GM12878 (cell line): ENCODE measurements around the gene SLC35G6. TPM values are rescaled to one million over a fixed set of nuclear protein-coding genes. Genes with fewer than 3 reads are reported as not detected.

Experiments used
- ATAC-seq: fragments of 200-7000 bp; cut with Tn5 transposase; 3 replicates; pipeline ENCODE4 v1.9.1; 2020; ENCODE audit warnings: mild to moderate bottlenecking, moderate library complexity
- BruUV-seq: library from RNA; stranded (reverse); fragments of 400-500 nt; replicated peaks from 2 replicates; lab custom pipeline; 2021; lab: Mats Ljungman, UMichigan
- CTCF ChIA-PET: fragments of 300-600 bp; sonication (Branson Sonifier 250); formaldehyde crosslinking; extraction: SDS; loops from one replicate; lab custom pipeline; 2021; ENCODE audit warnings: inconsistent platforms; lab: Yijun Ruan, JAX
- POLR2A ChIA-PET: fragments of 350-600 bp; formaldehyde crosslinking; extraction: SDS; loops from one replicate; lab custom pipeline; 2021; ENCODE audit warnings: inconsistent platforms; lab: Charles Lee
- RAD21 ChIA-PET: fragments of 300-600 bp; sonication (Branson Sonifier 250); formaldehyde crosslinking; loops from one replicate; lab custom pipeline; 2023; ENCODE audit warnings: antibody characterized with exemption; ENCODE audit not compliant: unreplicated experiment; lab: Charles Lee
- SMC1A ChIA-PET: fragments of 300-600 bp; sonication (Branson Sonifier 250); formaldehyde crosslinking; loops from one replicate; lab custom pipeline; 2023; ENCODE audit not compliant: unreplicated experiment, uncharacterized antibody; lab: Charles Lee
- DNase-seq: peaks from one replicate; pipeline ENCODE4 v3.0.0-alpha.2; 2011; ENCODE audit warnings: low read depth, low spot score
- FAIRE-seq: peaks from 3 replicates; lab custom pipeline; 2011; peaks lifted over from hg19 to GRCh38; lab: Jason Lieb, UNC
- H2AFZ ChIP-seq: 2 replicates; pipeline ENCODE4 v1.6.0; 2011; ENCODE audit warnings: low read depth, low read length, control low read depth; ENCODE audit not compliant: control insufficient read depth
- H3K27ac ChIP-seq: 2 replicates; pipeline ENCODE4 v1.5.1; 2011; ENCODE audit warnings: control low read depth; ENCODE audit not compliant: control insufficient read depth, insufficient read depth
- H3K27me3 ChIP-seq, 2 experiments: replicated peaks in 1 of 2; 2 replicates each; pipeline versions ENCODE4 v1.6.0 to v1.6.1; 2011; ENCODE audit warnings: low read length in 1 of 2; ENCODE audit not compliant: control insufficient read depth in 2 of 2, insufficient read depth in 2 of 2
- H3K36me3 ChIP-seq, 2 experiments: 2 replicates each; pipeline ENCODE4 v1.5.1; 2011; ENCODE audit warnings: low read length in 1 of 2; ENCODE audit not compliant: control insufficient read depth in 2 of 2, insufficient read depth in 2 of 2
- H3K4me1 ChIP-seq: 2 replicates; pipeline ENCODE4 v1.6.1; 2011; ENCODE audit warnings: mild to moderate bottlenecking, low read length, moderate library complexity, mixed read lengths; ENCODE audit not compliant: control insufficient read depth, insufficient read depth
- H3K4me2 ChIP-seq: 2 replicates; pipeline ENCODE4 v1.6.0; 2011; ENCODE audit warnings: control low read depth; ENCODE audit not compliant: control insufficient read depth, insufficient read depth
- H3K4me3 ChIP-seq: fragments of 200-600 bp; sonication (generic); 2 replicates; pipeline ENCODE4 v1.5.1; 2016
- H3K79me2 ChIP-seq: 2 replicates; pipeline ENCODE4 v1.6.0; 2011; ENCODE audit warnings: low read length; ENCODE audit not compliant: control insufficient read depth, insufficient read depth
- H3K9ac ChIP-seq: 2 replicates; pipeline ENCODE4 v1.8.0; 2011; ENCODE audit warnings: low read length, control low read depth, mixed read lengths; ENCODE audit not compliant: control insufficient read depth, insufficient read depth
- H3K9me3 ChIP-seq: replicated peaks from 3 replicates; pipeline ENCODE4 v1.5.1; 2011; ENCODE audit warnings: mild to moderate bottlenecking, low read length; ENCODE audit not compliant: control insufficient read depth, insufficient read depth
- H4K20me1 ChIP-seq: 2 replicates; pipeline ENCODE4 v1.6.0; 2011; ENCODE audit not compliant: control insufficient read depth, insufficient read depth
- BACH1 ChIP-seq: fragments of 450-650 bp; IDR thresholded peaks from 2 replicates; pipeline ENCODE4 v1.6.1; 2017; ENCODE audit warnings: mild to moderate bottlenecking, borderline replicate concordance
- CEBPZ ChIP-seq: fragments of 150-350 bp; IDR thresholded peaks from 2 replicates; pipeline ENCODE4 v1.6.1; 2016; ENCODE audit warnings: low read depth, low read length
- CTCF ChIP-seq, 3 experiments: IDR thresholded peaks in 2 of 3; conservative IDR thresholded peaks in 1 of 3; 2 replicates each; pipeline ENCODE4 v1.5.1; 2011; ENCODE audit warnings: low read depth in 3 of 3, low read length in 3 of 3, mild to moderate bottlenecking in 3 of 3, control low read depth in 2 of 3, moderate library complexity in 2 of 3, inconsistent platforms in 1 of 3, mixed read lengths in 1 of 3; ENCODE audit not compliant: control insufficient read depth in 2 of 3, insufficient read depth in 1 of 3; ENCODE audit errors: extremely low read depth in 1 of 3
- EGR1 ChIP-seq, 2 experiments: IDR thresholded peaks; 1 replicate in 1 of 2; 2 replicates in 1 of 2; pipeline ENCODE4 v1.6.1; 2011 to 2012; ENCODE audit warnings: low read depth in 2 of 2, low read length in 2 of 2, borderline replicate concordance in 1 of 2, mild to moderate bottlenecking in 1 of 2, moderate library complexity in 1 of 2
- RAD51 ChIP-seq: fragments of 450-650 bp; IDR thresholded peaks from 2 replicates; pipeline ENCODE4 v1.6.1; 2016; ENCODE audit warnings: moderate library complexity, mild to moderate bottlenecking, inconsistent platforms
- ZBTB33 ChIP-seq: fragments of 450-650 bp; IDR thresholded peaks from 2 replicates; pipeline ENCODE4 v1.6.1; 2017; ENCODE audit warnings: mild to moderate bottlenecking
- WGBS: methylation state at CpG from one replicate; pipeline ENCODE4 v1.1.6; 2016; ENCODE audit warnings: low lambda C conversion rate; ENCODE audit not compliant: insufficient replicate concordance, insufficient coverage; ENCODE audit errors: missing lambda C conversion rate; 5-methylcytosine and 5-hydroxymethylcytosine counted together
- in situ Hi-C: fragments of 300-500 bp; cut with MboI; formaldehyde crosslinking; loops from 9 replicates; pipeline ENCODE4 v1.14.3; 2018; ENCODE audit warnings: mixed read lengths
- intact Hi-C: fragments of 100-400 bp; cut with micrococcal nuclease; formaldehyde crosslinking; loops from one replicate; pipeline ENCODE4 v1.14.2; 2022; ENCODE audit not compliant: unreplicated experiment
- polyA plus RNA-seq, 11 experiments: library from polyadenylated mRNA; depleted of rRNA in 4 of 11; unstranded in 6 of 11; stranded (reverse) in 5 of 11; fragments of >200 nt; fragmentation: Nextera tagmentation in 4 of 11; fragmentation: Illumina TruSeq in 1 of 11; extraction: Ambion mirVana in 4 of 11; extraction: Trizol in 1 of 11; gene quantifications; 1 replicate in 1 of 11; 2 replicates in 10 of 11; pipeline versions ENCODE4 v1.2.1 to v1.2.3, GENCODE V29; 2011 to 2016; ENCODE audit warnings: inconsistent platforms in 2 of 11, missing spikeins in 2 of 11, low read depth in 1 of 11
- total RNA-seq, 4 experiments: library from RNA; depleted of rRNA in 3 of 4; stranded (reverse); fragments of >200 nt in 3 of 4; fragmentation: Illumina TruSeq in 1 of 4; extraction: Trizol in 1 of 4; gene quantifications; 2 replicates each; pipeline versions ENCODE4 v1.2.1 to v1.2.3, GENCODE V29; 2013 to 2021

The SLC35G6 gene
- total and polyA plus RNA-seq, 10 of the 15 experiments (the other 5 are each of a cell fraction or from before 2014, with no cell fraction given): 0.20 TPM; not detected in 9

GRCh38 chr17:7437950-7438614 lies 43.2 kb upstream of the SLC35G6 start:
- ChIA-PET RAD21 (interaction anchor here (0.8 to 1.6 kb wide), 3 partner anchors 44 to 122 kb away, joined by 3 to 7 read pairs (median 5); partner anchors contain the start of genes PLSCR3 and POLR2A), SMC1A (interaction anchor here (0.6 to 1.3 kb wide), 2 partner anchors 84 to 123 kb away, joined by 3 to 5 read pairs; no protein-coding TSS in a partner anchor), CTCF (interaction anchor here (0.6 to 1.4 kb wide), 4 partner anchors 67 to 249 kb away, joined by 4 read pairs; partner anchors contain the start of gene TP53)
- Histone ChIP-seq H3K27me3 (peaks cover 0 to 4% of the 10 kb centered on the region in 2 experiments; a peak in 2 of 4 replicates), H3K27ac (no peak overlapping the region), H3K79me2 (peaks cover 6% of the 10 kb centered on the region), H3K4me2 (peak overlapping the region; percentile 78), H3K36me3 (no peaks in the 10 kb centered on the region), H3K4me1 (peaks cover 29% of the 10 kb centered on the region), H3K4me3 (peak overlapping the region; percentile 97), H3K9me3 (no peaks in the 10 kb centered on the region)
- in situ Hi-C loops (no loop called here), intact Hi-C loops (loop anchor here (5.0 to 10.0 kb wide), 4 partner anchors 36 to 393 kb away; partner anchors contain the start of genes KCTD11, SENP3, SLC16A11 and TMEM256)
- no peak for FAIRE-seq
- DNase-seq: no peak
- ATAC-seq: no peak
- BruUV-seq: no TSS peak
- TF ChIP-seq ZBTB33: 0 out of 2 replicates have a peak, but pooled peaks have one; percentile 7
- TF ChIP-seq EGR1 (IDR thresholded peaks at IDR 0.05; ENCODE audit: borderline replicate concordance in 1 of 2, low read depth in 2 of 2, low read length in 2 of 2): peak in 1 of 2 experiments; percentile 33; a peak in 1 of 3 replicates
- no peak for TF ChIP-seq RAD51
- TF ChIP-seq CTCF (IDR thresholded peaks at IDR 0.05 in 2 of 3, conservative IDR thresholded peaks at IDR 0.05 in 1 of 3; ENCODE audit: control insufficient read depth in 2 of 3, extremely low read depth in 1 of 3, insufficient read depth in 1 of 3, low read depth in 3 of 3, low read length in 3 of 3): no peak
- TF ChIP-seq CEBPZ: no peak
- TF ChIP-seq BACH1: peak; percentile 20; the same call in 1 of the 2 replicates
- TF ChIP-seq, all 136 proteins: peak for 3
- Histone ChIP-seq H4K20me1 (no peaks in the 10 kb centered on the region), H3K9ac (peak overlapping the region; percentile 13; the same call in 1 of the 2 replicates), H2AFZ (no peak overlapping the region)
- WGBS: 30% methylated on average over 28 of the region's 48 CpGs
- POLR2A ChIA-PET: interaction anchor here (0.7 to 8.2 kb wide), 4 partner anchors 41 to 85 kb away, joined by 3 to 63 read pairs (median 4); partner anchors contain the start of genes POLR2A and ZBTB4
